Subcutaneous abdominal adipose tissue (tissue), 5 donors: ENCODE results near the gene RBBP8.
"Not testable (repeated sequence)": the region's sequence is repeated elsewhere in the genome, so short reads cannot be mapped to it uniquely, and the experiment has no call there.

ENCODE experiments used
- H3K27ac ChIP-seq: one replicate; pipeline ENCODE4 v1.7.0; 2013; ENCODE audit warnings: low read depth, mild to moderate bottlenecking, inconsistent platforms, low read length, moderate library complexity
- H3K27me3 ChIP-seq, 5 donors: one replicate each; pipeline ENCODE4 v1.7.0; 2013; ENCODE audit warnings: low read length in 5 of 5, inconsistent platforms in 1 of 5; ENCODE audit not compliant: control insufficient read depth in 5 of 5, insufficient read depth in 4 of 5
- H3K36me3 ChIP-seq, 5 donors: one replicate each; pipeline ENCODE4 v1.7.0; 2013; ENCODE audit warnings: low read length in 5 of 5; ENCODE audit not compliant: control insufficient read depth in 5 of 5, insufficient read depth in 5 of 5
- H3K4me1 ChIP-seq, 5 donors: one replicate each; pipeline ENCODE4 v1.7.0; 2013; ENCODE audit warnings: low read length in 5 of 5, mild to moderate bottlenecking in 3 of 5, moderate library complexity in 1 of 5; ENCODE audit not compliant: control insufficient read depth in 5 of 5, insufficient read depth in 5 of 5
- H3K4me3 ChIP-seq, 5 donors: one replicate each; pipeline ENCODE4 v1.7.0; 2013; ENCODE audit warnings: low read length in 5 of 5, low read depth in 1 of 5
- H3K9ac ChIP-seq, 5 donors: one replicate each; pipeline ENCODE4 v1.7.0; 2013; ENCODE audit warnings: low read length in 5 of 5, mild to moderate bottlenecking in 4 of 5, moderate library complexity in 3 of 5
- H3K9me3 ChIP-seq, 5 donors: one replicate each; pipeline ENCODE4 v1.7.0; 2013; ENCODE audit warnings: low read length in 5 of 5; ENCODE audit not compliant: control insufficient read depth in 5 of 5
- donor health status: healthy.
- donor health status: healthy.
- donor health status: healthy.
- donor health status: healthy.
- donor health status: healthy.

RBBP8 gene

GRCh38 chr18:22935431-22935830, 2.3 kb downstream of the RBBP8 start:
- Histone ChIP-seq H3K4me1 (peaks cover 0 to 14% (median 11%) of the 10 kb centered on the region in 5 donors), H3K4me3 (no peak overlapping the region), H3K27ac (no peak overlapping the region), H3K36me3 (peaks cover 0 to 4% (median 0%) of the 10 kb centered on the region in 5 donors), H3K9me3 (no peaks in the 10 kb centered on the region), H3K9ac (no peak overlapping the region), H3K27me3 (no peaks in the 10 kb centered on the region)

DNA sequence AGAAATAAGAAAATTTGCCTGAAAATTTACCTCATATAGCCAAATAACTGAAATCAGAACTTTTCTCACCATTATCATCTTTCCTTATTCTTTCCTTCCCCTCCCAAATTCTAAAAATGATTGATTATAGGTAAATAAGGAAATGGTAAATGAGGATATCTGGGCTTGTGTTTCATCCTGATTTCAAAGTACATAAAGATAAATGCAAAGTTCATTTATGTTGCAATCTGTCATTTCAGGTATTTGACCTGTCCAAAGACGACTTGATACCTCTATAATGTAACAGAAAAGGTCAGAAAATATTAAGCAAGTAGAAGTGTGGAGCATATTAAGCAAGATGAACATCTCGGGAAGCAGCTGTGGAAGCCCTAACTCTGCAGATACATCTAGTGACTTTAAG, 3.4 kb downstream of the RBBP8 start:
- no peaks in the 10 kb centered on the region for H3K9me3 ChIP-seq
- no peak overlapping the region for H3K4me3 ChIP-seq
- peaks cover 0 to 14% (median 11%) of the 10 kb centered on the region in 5 donors for H3K4me1 ChIP-seq
- no peak overlapping the region for H3K9ac ChIP-seq
- no peak overlapping the region for H3K27ac ChIP-seq
- H3K36me3 ChIP-seq: peaks cover 0 to 4% (median 0%) of the 10 kb centered on the region in 5 donors
- H3K27me3 ChIP-seq: no peaks in the 10 kb centered on the region

- Histone ChIP-seq H3K36me3 (peaks cover 0 to 4% (median 0%) of the 10 kb centered on the region in 5 donors), H3K4me1 (no peaks in the 10 kb centered on the region), H3K9me3 (no peaks in the 10 kb centered on the region)
Observed at GRCh38 chr18:22939649-22940048, 6.5 kb downstream of the RBBP8 start.

GRCh38 chr18:22943847-22944246, 10.7 kb downstream of the RBBP8 start:
- Histone ChIP-seq H3K4me3 (no peak overlapping the region), H3K27me3 (no peaks in the 10 kb centered on the region), H3K27ac (no peak overlapping the region), H3K9ac (no peak overlapping the region), H3K36me3 (no peaks in the 10 kb centered on the region), H3K4me1 (no peaks in the 10 kb centered on the region), H3K9me3 (no peaks in the 10 kb centered on the region)

More at GRCh38 chr18:22939649-22940048, 6.5 kb downstream of the RBBP8 start:
- no peaks in the 10 kb centered on the region for H3K27me3 ChIP-seq
- no peak overlapping the region for H3K27ac ChIP-seq
- no peak overlapping the region for H3K9ac ChIP-seq
- H3K4me3 ChIP-seq: no peak overlapping the region

GRCh38 chr18:22946217-22946616, 13.1 kb downstream of the RBBP8 start:
- Histone ChIP-seq H3K4me1 (no peaks in the 10 kb centered on the region), H3K36me3 (peaks cover 4 to 8% (median 7%) of the 10 kb centered on the region in 5 donors), H3K27me3 (no peaks in the 10 kb centered on the region), H3K9me3 (no peaks in the 10 kb centered on the region), H3K27ac (no peak overlapping the region), H3K9ac (no peak overlapping the region), H3K4me3 (no peak overlapping the region)

- Histone ChIP-seq H3K9ac (no peak overlapping the region), H3K27ac (no peak overlapping the region), H3K36me3 (peaks cover 4 to 10% (median 7%) of the 10 kb centered on the region in 5 donors), H3K27me3 (no peaks in the 10 kb centered on the region), H3K9me3 (no peaks in the 10 kb centered on the region), H3K4me1 (no peaks in the 10 kb centered on the region), H3K4me3 (no peak overlapping the region)
Observed at GRCh38 chr18:22946846-22947245, 13.7 kb downstream of the RBBP8 start.

GRCh38 chr18:22951823-22952222, 18.7 kb downstream of the RBBP8 start:
- H3K27me3 ChIP-seq: no peaks in the 10 kb centered on the region
- no peaks in the 10 kb centered on the region for H3K9me3 ChIP-seq
- H3K36me3 ChIP-seq: peaks cover 8 to 24% (median 13%) of the 10 kb centered on the region in 5 donors
- no peak overlapping the region for H3K4me3 ChIP-seq
- no peak overlapping the region for H3K27ac ChIP-seq
- H3K4me1 ChIP-seq: no peaks in the 10 kb centered on the region
- H3K9ac ChIP-seq: no peak overlapping the region

GRCh38 chr18:22952525-22952924, 19.4 kb downstream of the RBBP8 start:
- no peak overlapping the region for H3K4me3 ChIP-seq
- H3K36me3 ChIP-seq: peaks cover 8 to 24% (median 13%) of the 10 kb centered on the region in 5 donors
- H3K27ac ChIP-seq: no peak overlapping the region
- H3K27me3 ChIP-seq: no peaks in the 10 kb centered on the region
- H3K9me3 ChIP-seq: no peaks in the 10 kb centered on the region
- no peaks in the 10 kb centered on the region for H3K4me1 ChIP-seq
- no peak overlapping the region for H3K9ac ChIP-seq

DNA sequence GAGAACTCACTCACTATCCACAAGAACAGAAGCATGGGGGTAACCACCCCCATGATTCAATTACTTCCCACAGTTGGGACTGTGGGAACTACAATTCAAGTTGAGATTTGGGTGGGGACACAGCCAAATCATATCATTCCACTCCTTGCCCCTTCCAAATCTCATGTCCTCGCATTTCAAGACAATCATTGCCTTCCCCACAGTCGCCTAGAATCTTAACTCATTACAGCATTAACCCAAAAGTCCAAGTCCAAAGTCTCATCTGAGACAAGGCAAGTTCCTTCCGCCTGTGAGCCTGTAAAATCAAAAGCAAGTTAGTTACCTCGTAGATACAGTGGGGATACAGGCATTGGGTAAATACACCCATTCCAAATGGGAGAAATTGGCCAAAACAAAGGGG, 20.9 kb downstream of the RBBP8 start:
- not testable (repeated sequence) for H3K4me1 ChIP-seq, H3K4me3 ChIP-seq, H3K9ac ChIP-seq, H3K27ac ChIP-seq, H3K27me3 ChIP-seq, H3K9me3 ChIP-seq
- peaks cover 8 to 24% (median 13%) of the 10 kb centered on the region in 5 donors for H3K36me3 ChIP-seq

GRCh38 chr18:22956226-22956625, 23.1 kb downstream of the RBBP8 start:
- no peak overlapping the region for H3K27ac ChIP-seq
- H3K4me1 ChIP-seq: no peaks in the 10 kb centered on the region
- no peaks in the 10 kb centered on the region for H3K27me3 ChIP-seq
- H3K4me3 ChIP-seq: no peak overlapping the region
- H3K9ac ChIP-seq: no peak overlapping the region
- H3K9me3 ChIP-seq: no peaks in the 10 kb centered on the region
- peaks cover 0 to 16% (median 7%) of the 10 kb centered on the region in 5 donors for H3K36me3 ChIP-seq

DNA sequence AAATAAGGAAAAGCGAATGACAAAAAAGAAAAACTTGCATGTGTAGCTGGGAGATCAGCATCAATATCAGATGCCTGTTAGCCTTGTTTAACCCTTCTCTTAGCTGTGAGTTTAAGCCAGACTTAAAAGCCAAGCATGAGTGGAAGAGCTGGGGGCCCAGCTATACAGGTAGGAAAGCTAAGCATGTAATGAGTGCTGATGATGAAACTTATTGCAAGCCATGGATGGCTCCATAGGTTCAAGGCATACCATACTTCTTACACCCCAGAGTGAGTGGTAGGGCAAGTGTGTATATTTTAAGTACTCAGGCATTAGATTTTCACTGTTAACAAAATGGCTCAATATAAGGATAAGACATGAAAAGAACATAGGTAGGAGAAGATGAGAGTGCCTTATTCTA, 28.0 kb downstream of the RBBP8 start:
- no peaks in the 10 kb centered on the region for H3K27me3 ChIP-seq
- no peak overlapping the region for H3K9ac ChIP-seq
- no peak overlapping the region for H3K27ac ChIP-seq
- H3K36me3 ChIP-seq: no peaks in the 10 kb centered on the region
- H3K9me3 ChIP-seq: no peaks in the 10 kb centered on the region
- H3K4me3 ChIP-seq: no peak overlapping the region
- H3K4me1 ChIP-seq: no peaks in the 10 kb centered on the region
